SK-MEL-5 (cell line): ENCODE measurements around the gene CYP2S1. TPM values are rescaled to one million over a fixed set of nuclear protein-coding genes. Genes with fewer than 3 reads are reported as not detected.
"Not testable (repeated sequence)": the region's sequence is repeated elsewhere in the genome, so short reads cannot be mapped to it uniquely, and the experiment has no call there.

Experiments
- DNase-seq: peaks from one replicate; pipeline ENCODE4 v3.0.0-alpha.2; 2016; ENCODE audit warnings: low read depth, low spot score
- in situ Hi-C: cut with HindIII; loops from 2 replicates; pipeline ENCODE4 v1.10.0; 2016; ENCODE audit warnings: low sequenced_read_pairs, high pct_unique_total_duplicates, low pct_unique_long_range_greater_than_20kb
- total RNA-seq: library from RNA; depleted of rRNA; stranded (reverse); fragments of >200 nt; shearing (Covaris generic); gene quantifications from 2 replicates; pipeline ENCODE4 v1.2.3, GENCODE V29; 2014

Gene CYP2S1
- total RNA-seq, 1 experiment from 2014 or later: not detected

DNA sequence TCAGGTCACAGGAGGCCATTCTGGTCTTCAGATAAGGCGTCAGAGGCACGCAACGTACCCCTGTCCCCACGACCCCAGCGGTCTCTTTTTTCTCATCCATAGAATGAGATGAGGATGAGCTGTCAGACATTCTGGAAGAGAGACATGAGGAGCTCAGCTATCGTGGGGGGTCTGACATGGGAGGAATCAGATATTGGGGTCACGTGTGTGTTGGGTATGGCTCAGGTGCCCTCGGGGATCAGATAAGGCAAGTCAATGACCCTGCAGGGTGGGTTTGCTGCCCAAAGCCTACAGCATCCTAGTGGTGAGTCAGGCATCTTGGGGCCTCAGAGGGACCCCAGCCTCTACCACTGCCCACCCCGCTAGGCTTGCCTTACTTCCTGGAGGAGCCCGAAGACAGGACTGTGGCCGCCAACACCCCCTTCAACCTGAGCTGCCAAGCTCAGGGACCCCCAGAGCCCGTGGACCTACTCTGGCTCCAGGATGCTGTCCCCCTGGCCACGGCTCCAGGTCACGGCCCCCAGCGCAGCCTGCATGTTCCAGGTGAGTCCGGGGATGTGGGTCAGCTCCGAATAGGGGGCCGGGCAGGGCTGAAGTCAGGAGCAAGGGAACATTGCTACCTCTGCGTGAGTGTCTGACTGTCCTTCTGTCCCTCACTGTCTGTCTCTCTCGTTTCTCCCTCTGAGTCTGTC lies 28.6 kb downstream of the CYP2S1 start:
- in situ Hi-C loops: no loop called here
- no peak for DNase-seq

DNA sequence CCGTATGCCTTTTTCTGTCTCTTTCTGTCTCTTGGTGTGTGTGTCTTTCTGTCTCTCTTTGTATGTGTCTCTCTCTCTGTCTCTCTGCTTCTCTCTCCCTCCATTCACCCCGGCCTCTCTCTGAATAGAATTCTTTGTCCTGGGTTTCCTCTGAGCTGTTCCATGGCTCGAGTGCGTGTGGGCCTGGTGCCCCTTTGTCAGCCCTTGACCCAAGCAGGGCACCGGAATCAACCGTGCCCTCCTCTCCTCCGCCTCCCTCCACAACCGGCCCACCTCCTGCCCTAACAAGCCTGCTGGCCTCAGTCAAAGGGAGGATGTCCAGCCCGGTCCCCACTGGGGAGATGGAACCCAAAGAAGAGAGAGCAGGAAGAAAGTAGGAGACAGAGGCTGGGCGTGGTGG lies 29.2 kb downstream of the CYP2S1 start:
- peak; percentile 15 for DNase-seq
- in situ Hi-C loops: no loop called here

DNA sequence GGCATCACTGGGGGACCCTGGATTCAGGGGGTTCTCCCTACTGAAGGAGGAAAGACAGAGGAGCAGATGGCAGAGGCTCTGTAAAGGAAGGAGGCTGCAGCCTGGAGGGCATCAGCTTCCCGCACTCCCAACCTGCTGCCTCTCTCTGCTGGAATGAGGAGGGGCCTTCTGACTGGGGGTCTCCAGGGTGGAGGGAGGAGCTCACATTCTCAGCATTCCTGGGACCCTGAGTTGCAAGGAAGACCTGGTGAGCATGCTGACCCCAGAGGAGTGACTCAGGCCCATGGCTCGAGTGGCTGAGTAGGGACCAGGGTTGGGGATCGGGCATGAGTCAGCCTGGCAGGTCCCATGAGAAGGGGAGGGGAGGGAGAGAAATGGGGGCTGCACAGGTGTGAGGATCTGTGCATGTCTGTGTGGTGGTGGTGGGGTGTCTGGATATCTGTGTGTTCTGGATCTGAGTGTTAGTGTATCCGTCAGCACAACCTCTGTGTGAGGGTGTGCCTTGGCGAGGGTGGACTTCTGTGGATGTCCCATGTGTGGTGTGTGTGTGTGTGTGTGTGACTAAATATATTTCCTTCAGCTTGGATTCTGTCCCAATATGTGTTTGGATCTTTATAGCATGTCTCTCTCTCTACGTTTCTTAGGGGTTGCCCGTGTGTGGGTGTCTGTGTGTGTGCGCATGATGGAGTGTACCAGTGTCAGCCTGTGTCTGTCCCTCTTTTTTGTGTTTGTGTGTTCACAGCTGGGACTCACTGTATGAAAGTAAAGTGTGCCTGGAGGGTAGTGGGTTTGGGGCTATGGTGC lies 30.6 kb downstream of the CYP2S1 start:
- no peak for DNase-seq
- in situ Hi-C loops: no loop called here

- in situ Hi-C loops: no loop called here
These were observed 31.6 kb downstream of the CYP2S1 start for GRCh38 chr19:41224632-41225031.

DNA sequence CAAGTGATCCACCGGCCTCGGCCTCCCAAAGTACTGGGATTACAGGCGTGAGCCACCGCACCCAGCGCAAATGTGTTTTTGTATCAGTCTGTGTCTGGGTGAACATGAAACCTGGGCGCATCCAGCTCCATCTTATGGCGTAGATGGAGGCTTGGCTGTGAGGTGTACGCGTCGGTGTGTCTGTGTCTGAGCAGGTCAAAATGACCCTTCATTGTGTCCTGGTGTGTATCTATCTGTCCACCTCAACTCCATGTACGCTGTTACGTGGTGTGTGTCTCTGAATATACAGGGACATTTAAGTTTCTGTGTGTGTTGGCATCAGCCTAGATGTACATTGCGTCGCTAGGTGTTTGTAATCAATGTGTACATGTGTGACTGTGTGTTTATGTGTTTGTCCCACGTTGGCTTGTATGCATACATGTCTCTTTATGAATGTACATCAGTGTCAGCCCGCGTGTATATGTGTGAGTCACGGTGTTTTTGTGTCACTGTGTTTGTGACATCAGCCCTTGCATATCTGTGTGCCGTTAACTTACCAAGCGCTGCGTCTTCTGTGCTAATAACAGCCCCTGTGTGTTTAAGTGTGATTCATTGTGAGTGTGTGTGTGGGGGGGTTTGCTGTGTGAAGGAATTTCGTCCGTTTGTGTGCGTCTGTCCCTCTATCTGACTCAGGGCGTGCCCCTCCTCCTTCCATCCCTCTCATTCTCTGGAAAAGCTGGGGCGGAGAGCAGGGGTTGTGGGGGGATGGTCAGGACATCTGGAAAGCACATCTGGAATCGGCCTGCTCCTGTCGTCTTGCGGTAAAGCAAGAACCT lies 32.4 kb downstream of the CYP2S1 start:
- in situ Hi-C loops: no loop called here
- no peak for DNase-seq

More at GRCh38 chr19:41224632-41225031, 31.6 kb downstream of the CYP2S1 start:
- DNase-seq: no peak

- no peak for DNase-seq
- in situ Hi-C loops: no loop called here
These were observed 33.2 kb downstream of the CYP2S1 start for GRCh38 chr19:41226053-41226873.

GRCh38 chr19:41226874-41227390 lies 33.9 kb downstream of the CYP2S1 start:
- DNase-seq: no peak
- in situ Hi-C loops: no loop called here

DNA sequence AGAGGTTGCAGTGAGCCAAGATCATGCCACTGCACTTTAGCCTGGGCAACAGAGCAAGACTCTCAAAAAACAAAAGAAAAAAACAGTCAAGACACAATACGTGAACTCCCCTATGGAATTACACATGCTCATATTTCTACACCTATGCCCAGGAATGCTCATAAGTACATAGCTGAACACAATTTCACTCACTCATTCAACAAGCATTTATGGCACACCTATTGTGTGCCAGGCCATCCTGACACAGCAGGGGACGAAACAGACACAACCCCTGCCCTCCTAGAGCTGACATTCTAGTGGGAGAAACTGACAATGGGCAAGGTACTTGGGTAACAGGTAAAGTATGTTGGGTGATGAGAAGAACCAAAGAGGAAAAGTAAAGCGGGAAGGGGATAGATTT lies 35.5 kb downstream of the CYP2S1 start:
- no peak for DNase-seq
- in situ Hi-C loops: no loop called here

DNA sequence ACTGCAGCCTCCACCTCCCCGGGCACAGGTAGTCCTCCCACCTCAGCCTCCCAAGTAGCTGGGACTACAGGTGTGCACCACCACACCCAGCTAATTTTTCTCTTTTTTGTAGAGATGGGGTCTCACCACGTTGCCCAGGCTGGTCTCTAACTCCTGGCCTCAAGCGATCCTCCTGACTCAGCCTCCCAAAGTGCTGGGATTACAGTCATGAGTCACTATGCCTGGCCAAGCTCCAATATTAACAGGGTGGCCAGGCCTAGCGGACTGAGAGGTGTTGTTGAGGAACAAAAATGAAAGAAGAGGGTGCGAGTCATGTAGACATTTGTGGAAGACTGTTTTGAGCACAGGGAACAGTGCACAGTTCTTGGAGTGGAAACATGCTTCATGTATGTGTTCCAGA lies 36.3 kb downstream of the CYP2S1 start:
- in situ Hi-C loops, DNase-seq: not testable (repeated sequence)

- in situ Hi-C loops: no loop called here
- DNase-seq: no peak
These were observed 37.2 kb downstream of the CYP2S1 start for GRCh38 chr19:41230067-41230857.

- DNase-seq: no peak
- in situ Hi-C loops: no loop called here
These were observed 39.7 kb downstream of the CYP2S1 start for GRCh38 chr19:41232686-41233085.

DNA sequence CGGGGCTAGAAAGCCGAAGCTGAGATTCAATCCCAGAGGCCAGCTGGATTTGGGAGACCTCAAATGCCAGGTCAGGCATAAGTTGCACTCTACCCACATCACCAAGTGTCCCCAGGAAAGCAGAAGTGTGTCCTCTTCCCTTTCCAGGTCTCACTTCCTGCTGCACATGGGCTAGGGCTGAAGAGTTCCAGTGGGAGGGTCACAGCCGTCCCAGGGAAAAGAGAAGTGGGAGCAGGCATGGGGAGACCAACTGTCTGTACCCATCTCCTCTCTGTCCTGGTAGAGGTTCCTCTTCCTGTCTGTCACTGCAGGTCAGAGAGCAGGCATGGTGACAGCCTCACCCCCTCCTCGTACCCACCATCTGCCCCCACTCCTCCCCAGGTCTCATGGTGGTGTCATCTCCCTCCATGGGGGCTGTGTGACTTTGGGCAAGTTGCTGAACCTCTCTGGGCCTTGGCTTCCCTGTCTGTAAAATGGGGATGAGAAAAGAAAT lies 40.8 kb downstream of the CYP2S1 start:
- no peak for DNase-seq
- in situ Hi-C loops: no loop called here

GRCh38 chr19:41234512-41235168 lies 41.6 kb downstream of the CYP2S1 start:
- in situ Hi-C loops: no loop called here
- no peak for DNase-seq

DNA sequence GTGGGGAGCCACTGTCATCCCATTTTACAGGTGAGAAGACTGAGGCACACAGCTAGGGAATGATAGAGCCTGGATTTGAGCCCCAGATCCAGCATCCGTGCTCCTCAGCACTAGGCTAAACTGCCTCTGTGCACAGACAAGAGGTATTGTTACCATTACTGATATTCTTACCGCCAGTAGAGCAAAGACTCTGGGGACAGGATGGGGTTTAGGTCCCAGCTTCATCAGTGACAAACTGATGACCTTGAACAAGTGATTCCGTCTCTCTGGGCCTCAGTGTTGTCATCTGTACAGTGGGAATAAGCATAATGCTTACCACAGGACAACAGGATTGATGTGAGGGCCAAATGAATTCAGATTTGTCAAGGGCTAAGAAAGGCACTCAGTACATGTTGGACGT lies 42.5 kb downstream of the CYP2S1 start:
- in situ Hi-C loops: no loop called here
- DNase-seq: no peak

DNA sequence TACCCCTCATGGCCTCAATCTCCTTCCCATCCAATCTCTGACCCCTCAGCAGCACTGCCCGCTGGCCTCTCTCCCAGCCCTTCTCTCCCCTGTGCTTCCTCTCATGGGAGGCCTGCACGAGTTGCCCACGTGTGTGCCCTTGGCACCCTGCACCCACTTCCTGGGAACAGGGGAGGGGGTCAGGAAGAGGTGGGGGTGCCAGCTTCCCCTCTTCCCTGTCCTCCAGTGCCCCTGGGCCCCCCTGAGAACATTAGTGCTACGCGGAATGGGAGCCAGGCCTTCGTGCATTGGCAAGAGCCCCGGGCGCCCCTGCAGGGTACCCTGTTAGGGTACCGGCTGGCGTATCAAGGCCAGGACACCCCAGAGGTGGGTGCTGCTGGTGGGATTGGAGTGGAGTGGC lies 45.2 kb downstream of the CYP2S1 start:
- in situ Hi-C loops: no loop called here
- DNase-seq: no peak

DNA sequence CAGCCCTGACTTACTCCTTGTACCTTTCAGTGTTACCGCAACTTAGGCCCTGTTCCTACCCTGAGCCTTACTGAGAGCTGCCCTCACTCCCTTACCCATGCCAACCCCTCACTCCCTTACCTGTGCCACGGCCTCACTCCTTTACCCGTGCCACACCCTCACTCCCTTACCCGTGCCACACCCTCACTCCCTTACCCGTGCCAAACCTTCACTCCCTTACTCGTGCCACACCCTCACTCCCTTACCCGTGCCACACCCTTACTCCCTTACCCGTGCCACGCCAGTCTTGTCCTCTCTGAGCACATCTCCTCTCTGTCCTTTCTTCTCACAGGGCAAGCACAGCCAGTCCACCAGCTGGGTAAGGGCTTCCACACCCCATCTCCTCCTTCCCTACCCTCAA lies 46.3 kb downstream of the CYP2S1 start:
- DNase-seq: no peak

More for the DNA sequence above, 46.3 kb downstream of the CYP2S1 start:
- in situ Hi-C loops: no loop called here
